H9 (cell line): ENCODE data around the gene CAVIN3. TPM values are rescaled to one million over a fixed set of nuclear protein-coding genes. Genes with fewer than 3 reads are reported as not detected.
A peak's percentile ranks its signal among the peaks of the same experiment; 100 is the strongest.

Experiments used
- DNase-seq: peaks from one replicate; pipeline ENCODE4 v3.0.0-alpha.2; 2017
- H2AFZ ChIP-seq: one replicate; pipeline ENCODE4 v1.6.1; 2013; ENCODE audit warnings: mild to moderate bottlenecking, low read length, control low read depth, moderate library complexity
- H2AK5ac ChIP-seq: 2 replicates; pipeline ENCODE4 v1.6.1; 2013; ENCODE audit warnings: low read length, control low read depth, mixed read lengths; ENCODE audit not compliant: insufficient read length
- H2BK120ac ChIP-seq: one replicate; pipeline ENCODE4 v1.6.1; 2013; ENCODE audit warnings: low read depth, mild to moderate bottlenecking, low read length, control low read depth, inconsistent platforms; ENCODE audit not compliant: poor library complexity, severe bottlenecking
- H2BK12ac ChIP-seq: 2 replicates; pipeline ENCODE4 v1.6.1; 2013; ENCODE audit warnings: low read length, control low read depth, mixed read lengths, low read depth; ENCODE audit not compliant: insufficient read length
- H2BK15ac ChIP-seq: 2 replicates; pipeline ENCODE4 v1.6.1; 2013; ENCODE audit warnings: low read depth, low read length, control low read depth
- H2BK20ac ChIP-seq: one replicate; pipeline ENCODE4 v1.6.1; 2013; ENCODE audit warnings: low read depth, mild to moderate bottlenecking, low read length, control low read depth, inconsistent platforms; ENCODE audit not compliant: poor library complexity, severe bottlenecking
- H2BK5ac ChIP-seq: 2 replicates; pipeline ENCODE4 v1.6.1; 2013; ENCODE audit warnings: low read length, control low read depth, mixed read lengths; ENCODE audit not compliant: insufficient read length
- H3K14ac ChIP-seq: 2 replicates; pipeline ENCODE4 v1.6.1; 2013; ENCODE audit warnings: low read length, control low read depth; ENCODE audit not compliant: insufficient read depth
- H3K18ac ChIP-seq: 2 replicates; pipeline ENCODE4 v1.6.1; 2013; ENCODE audit warnings: low read depth, mild to moderate bottlenecking, mixed read lengths, low read length, control low read depth; ENCODE audit not compliant: insufficient read length
- H3K23ac ChIP-seq: 2 replicates; pipeline ENCODE4 v1.6.1; 2013; ENCODE audit warnings: low read length, control low read depth, mixed read lengths, low read depth; ENCODE audit not compliant: insufficient read length
- H3K23me2 ChIP-seq: 2 replicates; pipeline ENCODE4 v1.6.1; 2013; ENCODE audit warnings: low read depth, mild to moderate bottlenecking, mixed read lengths, low read length, control low read depth; ENCODE audit not compliant: insufficient read length, poor library complexity, severe bottlenecking
- H3K27ac ChIP-seq: 2 replicates; pipeline ENCODE4 v1.5.1; 2013; ENCODE audit warnings: low read length, control low read depth, mixed read lengths, low read depth; ENCODE audit not compliant: insufficient read length
- H3K27me3 ChIP-seq: 2 replicates; pipeline ENCODE4 v1.6.1; 2013; ENCODE audit warnings: low read length, control low read depth, inconsistent platforms; ENCODE audit not compliant: insufficient read depth
- H3K4ac ChIP-seq: 2 replicates; pipeline ENCODE4 v1.6.1; 2013; ENCODE audit warnings: low read depth, mild to moderate bottlenecking, control low read depth, inconsistent platforms, low read length, moderate library complexity
- H3K4me1 ChIP-seq: 2 replicates; pipeline ENCODE4 v1.6.1; 2013; ENCODE audit warnings: low read length, control low read depth, inconsistent platforms; ENCODE audit not compliant: insufficient read depth
- H3K4me2 ChIP-seq: 2 replicates; pipeline ENCODE4 v1.6.1; 2013; ENCODE audit warnings: low read length, control low read depth, mixed read lengths; ENCODE audit not compliant: insufficient read length, insufficient read depth
- H3K56ac ChIP-seq: 2 replicates; pipeline ENCODE4 v1.6.1; 2013; ENCODE audit warnings: low read depth, mild to moderate bottlenecking, mixed read lengths, low read length, control low read depth; ENCODE audit not compliant: insufficient read length
- H3K79me1 ChIP-seq: 2 replicates; pipeline ENCODE4 v1.6.1; 2013; ENCODE audit warnings: low read depth, mild to moderate bottlenecking, moderate library complexity, low read length, control low read depth, inconsistent platforms; ENCODE audit not compliant: insufficient read depth, poor library complexity, severe bottlenecking
- H3K79me2 ChIP-seq: 2 replicates; pipeline ENCODE4 v1.6.1; 2013; ENCODE audit warnings: low read length, control low read depth, inconsistent platforms; ENCODE audit not compliant: insufficient read depth
- H3K9ac ChIP-seq: 2 replicates; pipeline ENCODE4 v1.6.1; 2013; ENCODE audit warnings: low read length, control low read depth, mixed read lengths; ENCODE audit not compliant: insufficient read length; ENCODE audit errors: extremely low read depth
- H3K9me3 ChIP-seq: one replicate; pipeline ENCODE4 v1.6.1; 2013; ENCODE audit warnings: low read depth, low read length, inconsistent platforms; ENCODE audit not compliant: control insufficient read depth
- H3T11ph ChIP-seq: one replicate; pipeline ENCODE4 v1.6.1; 2013; ENCODE audit warnings: mild to moderate bottlenecking, low read length, control low read depth, inconsistent platforms
- H4K20me1 ChIP-seq: one replicate; pipeline ENCODE4 v1.6.1; 2013; ENCODE audit not compliant: control insufficient read depth, insufficient read length, insufficient read depth
- H4K5ac ChIP-seq: 2 replicates; pipeline ENCODE4 v1.6.1; 2013; ENCODE audit warnings: low read depth, mild to moderate bottlenecking, mixed read lengths, low read length, control low read depth; ENCODE audit not compliant: insufficient read length
- H4K8ac ChIP-seq: replicated peaks from 2 replicates; pipeline ENCODE4 v1.6.1; 2013; ENCODE audit warnings: low read length, control low read depth, mixed read lengths, low read depth; ENCODE audit not compliant: insufficient read length
- H4K91ac ChIP-seq: 2 replicates; pipeline ENCODE4 v1.6.1; 2013; ENCODE audit warnings: low read depth, mild to moderate bottlenecking, moderate library complexity, mixed read lengths, low read length, control low read depth; ENCODE audit not compliant: insufficient read length
- H3K27ac Mint-ChIP-seq, 3 experiments: 2 replicates in 2 of 3; 3 replicates in 1 of 3; pipeline ENCODE4 v1.8.0; 2020 to 2021; ENCODE audit warnings: mixed read lengths in 3 of 3, mild to moderate bottlenecking in 1 of 3, moderate library complexity in 1 of 3
- H3K27me3 Mint-ChIP-seq: 2 replicates; pipeline ENCODE4 v1.8.0; 2021; ENCODE audit warnings: low read depth, mild to moderate bottlenecking, moderate library complexity, mixed read lengths
- H3K36me3 Mint-ChIP-seq, 3 experiments: 2 replicates in 2 of 3; 3 replicates in 1 of 3; pipeline ENCODE4 v1.8.0; 2020 to 2021; ENCODE audit warnings: low read depth in 3 of 3, mixed read lengths in 3 of 3; ENCODE audit not compliant: insufficient read depth in 1 of 3
- H3K4me1 Mint-ChIP-seq, 2 experiments: 2 replicates each; pipeline ENCODE4 v1.8.0; 2020; ENCODE audit warnings: mixed read lengths in 2 of 2
- H3K4me3 Mint-ChIP-seq, 2 experiments: 2 replicates in 1 of 2; 3 replicates in 1 of 2; pipeline ENCODE4 v1.8.0; 2020 to 2021; ENCODE audit warnings: mild to moderate bottlenecking in 2 of 2, mixed read lengths in 2 of 2, moderate library complexity in 1 of 2
- H3K9me3 Mint-ChIP-seq, 2 experiments: 2 replicates in 1 of 2; 3 replicates in 1 of 2; pipeline ENCODE4 v1.8.0; 2020; ENCODE audit warnings: mild to moderate bottlenecking in 2 of 2, mixed read lengths in 2 of 2, moderate library complexity in 1 of 2
- WGBS: extraction: QIAGEN DNeasy Blood & Tissue Kit; methylation state at CpG from one replicate; pipeline ENCODE4 v1.1.7; 2013; ENCODE audit warnings: missing lambda C conversion rate, low lambda C conversion rate, mixed read lengths; ENCODE audit not compliant: insufficient read length; ENCODE audit errors: extremely low coverage; 5-methylcytosine and 5-hydroxymethylcytosine counted together
- total RNA-seq: library from RNA; stranded (reverse); gene quantifications from 2 replicates; pipeline ENCODE4 v1.2.1, GENCODE V29; 2021
- TF ChIP-seq, protein P1 (sequence below): fragments of 200-600 bp; sonication (generic); conservative IDR thresholded peaks from 3 replicates; pipeline ENCODE4 v1.8.0; 2021; ENCODE audit warnings: antibody characterized with exemption, mild to moderate bottlenecking

CAVIN3 gene
- total RNA-seq, 1 experiment from 2014 or later: 60.0 TPM

DNA sequence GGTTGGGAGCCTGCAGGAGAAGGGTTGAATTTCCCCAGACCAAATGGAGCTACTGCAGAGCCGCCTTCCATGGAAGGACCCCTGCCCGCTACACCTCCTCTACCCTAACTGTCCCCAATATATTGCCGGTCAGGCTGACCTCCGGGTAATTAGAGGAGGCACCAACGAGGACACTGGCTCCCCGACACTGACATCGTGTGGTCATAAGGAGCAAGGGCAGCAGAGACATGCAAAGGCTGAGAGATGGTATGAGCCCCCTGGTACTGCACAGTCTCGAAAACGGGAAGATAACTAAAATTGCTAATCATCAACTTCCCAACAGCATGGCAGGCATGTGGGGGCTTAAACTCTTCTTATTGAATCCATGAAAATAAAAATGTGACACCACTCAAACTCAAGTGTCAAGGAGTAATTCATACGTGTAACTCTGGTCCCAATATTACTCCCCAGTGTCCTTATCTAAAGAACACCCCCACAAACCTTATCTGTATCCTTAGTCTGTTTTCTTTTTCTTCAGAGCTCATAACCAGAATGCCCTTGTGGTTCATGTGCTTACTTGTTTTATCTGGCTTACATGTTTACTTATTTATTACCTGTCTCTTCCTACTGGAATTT is 4.4 kb downstream of the CAVIN3 start:
- Histone ChIP-seq H4K5ac (no peak overlapping the region), H3K4me1 (no peaks in the 10 kb centered on the region), H2BK120ac (no peak overlapping the region), H4K91ac (no peak overlapping the region), H2AK5ac (no peak overlapping the region), H2BK15ac (no peak overlapping the region), H4K20me1 (no peaks in the 10 kb centered on the region), H3K4me2 (no peak overlapping the region), H2BK5ac (no peak overlapping the region), H2AFZ (no peak overlapping the region), H3K27me3 (no peaks in the 10 kb centered on the region; the same call in 1 of the 2 replicates), H3K79me1 (no peaks in the 10 kb centered on the region), H3K56ac (no peak overlapping the region), H3K23me2 (peaks cover 18% of the 10 kb centered on the region), H2BK20ac (no peak overlapping the region), H3K79me2 (no peaks in the 10 kb centered on the region), H3K9me3 (no peaks in the 10 kb centered on the region), H3K18ac (no peak overlapping the region), H4K8ac (no peak overlapping the region), H2BK12ac (no peak overlapping the region), H3K27ac (no peak overlapping the region), H3T11ph (no peak overlapping the region), H3K9ac (no peak overlapping the region), H3K4ac (no peak overlapping the region), H3K23ac (no peak overlapping the region), H3K14ac (no peak overlapping the region)
- Mint-ChIP-seq H3K4me1 (peaks cover 32% of the 10 kb centered on the region in 2 experiments), H3K4me3 (no peak overlapping the region), H3K36me3 (peaks cover 0 to 14% (median 13%) of the 10 kb centered on the region in 3 experiments; a peak in 4 of 7 replicates), H3K27ac (no peak overlapping the region), H3K9me3 (no peaks in the 10 kb centered on the region; a peak in 1 of 5 replicates), H3K27me3 (no peaks in the 10 kb centered on the region; the same call in none of the 2 replicates)
- WGBS: no CpG with 5 or more reads among the region's 10 CpGs
- peak; percentile 78 for DNase-seq
- TF ChIP-seq, protein P1, sequence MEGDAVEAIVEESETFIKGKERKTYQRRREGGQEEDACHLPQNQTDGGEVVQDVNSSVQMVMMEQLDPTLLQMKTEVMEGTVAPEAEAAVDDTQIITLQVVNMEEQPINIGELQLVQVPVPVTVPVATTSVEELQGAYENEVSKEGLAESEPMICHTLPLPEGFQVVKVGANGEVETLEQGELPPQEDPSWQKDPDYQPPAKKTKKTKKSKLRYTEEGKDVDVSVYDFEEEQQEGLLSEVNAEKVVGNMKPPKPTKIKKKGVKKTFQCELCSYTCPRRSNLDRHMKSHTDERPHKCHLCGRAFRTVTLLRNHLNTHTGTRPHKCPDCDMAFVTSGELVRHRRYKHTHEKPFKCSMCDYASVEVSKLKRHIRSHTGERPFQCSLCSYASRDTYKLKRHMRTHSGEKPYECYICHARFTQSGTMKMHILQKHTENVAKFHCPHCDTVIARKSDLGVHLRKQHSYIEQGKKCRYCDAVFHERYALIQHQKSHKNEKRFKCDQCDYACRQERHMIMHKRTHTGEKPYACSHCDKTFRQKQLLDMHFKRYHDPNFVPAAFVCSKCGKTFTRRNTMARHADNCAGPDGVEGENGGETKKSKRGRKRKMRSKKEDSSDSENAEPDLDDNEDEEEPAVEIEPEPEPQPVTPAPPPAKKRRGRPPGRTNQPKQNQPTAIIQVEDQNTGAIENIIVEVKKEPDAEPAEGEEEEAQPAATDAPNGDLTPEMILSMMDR: peak; percentile 87
